ENCODE measurements around the gene CADM2.

The CADM2 gene

GRCh38 chr3:85867072-85867471 is 908.3 kb downstream of the CADM2 start:
- H3K27ac Mint-ChIP-seq: no peak overlapping the region
- ATAC-seq (replicated peaks) (no peak), DNase-seq (no peak)
- no peaks in the 10 kb centered on the region for H3K36me3 Mint-ChIP-seq
- H3K27me3 Mint-ChIP-seq: no peaks in the 10 kb centered on the region
- H3K4me1 Mint-ChIP-seq: no peaks in the 10 kb centered on the region
- peaks cover 0 to 7% of the 10 kb centered on the region in 2 donors for H3K9me3 Mint-ChIP-seq
- H3K4me3 Mint-ChIP-seq: no peak overlapping the region

GRCh38 chr3:85875589-85875988 is 916.8 kb downstream of the CADM2 start:
- Mint-ChIP-seq H3K27ac (no peak overlapping the region), H3K36me3 (no peaks in the 10 kb centered on the region), H3K4me3 (no peak overlapping the region), H3K4me1 (no peaks in the 10 kb centered on the region), H3K9me3 (peaks cover 0 to 2% of the 10 kb centered on the region in 2 donors), H3K27me3 (no peaks in the 10 kb centered on the region)
- DNase-seq (no peak), ATAC-seq (replicated peaks) (no peak)

GRCh38 chr3:85877631-85878030 is 918.8 kb downstream of the CADM2 start:
- no peak for ATAC-seq (replicated peaks)
- Mint-ChIP-seq H3K4me1 (no peaks in the 10 kb centered on the region), H3K27ac (no peak overlapping the region), H3K9me3 (peaks cover 0 to 4% of the 10 kb centered on the region in 2 donors), H3K4me3 (no peak overlapping the region), H3K36me3 (no peaks in the 10 kb centered on the region), H3K27me3 (no peaks in the 10 kb centered on the region)
- DNase-seq: no peak

GRCh38 chr3:85881833-85882393 is 923.1 kb downstream of the CADM2 start:
- Mint-ChIP-seq H3K4me3 (no peak overlapping the region), H3K27ac (no peak overlapping the region)

GRCh38 chr3:85890043-85890555 is 931.3 kb downstream of the CADM2 start:
- no peaks in the 10 kb centered on the region for H3K4me1 Mint-ChIP-seq
- no peak for DNase-seq
- no peak overlapping the region for H3K27ac Mint-ChIP-seq
- peaks cover 3 to 5% of the 10 kb centered on the region in 2 donors for H3K9me3 Mint-ChIP-seq
- H3K36me3 Mint-ChIP-seq: no peaks in the 10 kb centered on the region
- H3K4me3 Mint-ChIP-seq: no peak overlapping the region
- ATAC-seq (replicated peaks): no peak
- no peaks in the 10 kb centered on the region for H3K27me3 Mint-ChIP-seq

More at GRCh38 chr3:85881833-85882393, 923.1 kb downstream of the CADM2 start:
- H3K4me1 Mint-ChIP-seq: no peaks in the 10 kb centered on the region
- no peaks in the 10 kb centered on the region for H3K36me3 Mint-ChIP-seq
- DNase-seq (no peak), ATAC-seq (replicated peaks) (no peak)
- peaks cover 0 to 4% of the 10 kb centered on the region in 2 donors for H3K9me3 Mint-ChIP-seq
- no peaks in the 10 kb centered on the region for H3K27me3 Mint-ChIP-seq

GRCh38 chr3:85903434-85903833 is 944.6 kb downstream of the CADM2 start:
- ATAC-seq (replicated peaks): no peak
- no peaks in the 10 kb centered on the region for H3K27me3 Mint-ChIP-seq

GRCh38 chr3:85912980-85913379 is 954.2 kb downstream of the CADM2 start:
- H3K4me3 Mint-ChIP-seq: no peak overlapping the region
- no peaks in the 10 kb centered on the region for H3K27me3 Mint-ChIP-seq
- H3K4me1 Mint-ChIP-seq: no peaks in the 10 kb centered on the region
- ATAC-seq (replicated peaks) (no peak), DNase-seq (no peak)
- no peaks in the 10 kb centered on the region for H3K36me3 Mint-ChIP-seq
- no peak overlapping the region for H3K27ac Mint-ChIP-seq
- peaks cover 5% of the 10 kb centered on the region in 2 donors for H3K9me3 Mint-ChIP-seq

More at GRCh38 chr3:85903434-85903833, 944.6 kb downstream of the CADM2 start:
- DNase-seq: no peak
- Mint-ChIP-seq H3K4me1 (no peaks in the 10 kb centered on the region), H3K27ac (no peak overlapping the region), H3K4me3 (no peak overlapping the region), H3K36me3 (no peaks in the 10 kb centered on the region), H3K9me3 (peaks cover 0 to 4% of the 10 kb centered on the region in 2 donors)

GRCh38 chr3:85922374-85922773 is 963.6 kb downstream of the CADM2 start:
- H3K9me3 Mint-ChIP-seq: peaks cover 5% of the 10 kb centered on the region in 2 donors
- H3K27ac Mint-ChIP-seq: no peak overlapping the region
- no peak overlapping the region for H3K4me3 Mint-ChIP-seq
- DNase-seq: no peak
- H3K27me3 Mint-ChIP-seq: no peaks in the 10 kb centered on the region
- no peaks in the 10 kb centered on the region for H3K36me3 Mint-ChIP-seq
- no peaks in the 10 kb centered on the region for H3K4me1 Mint-ChIP-seq
- ATAC-seq (replicated peaks): no peak

GRCh38 chr3:85930718-85931117 is 971.9 kb downstream of the CADM2 start:
- H3K9me3 Mint-ChIP-seq: peaks cover 2 to 4% of the 10 kb centered on the region in 2 donors
- no peaks in the 10 kb centered on the region for H3K4me1 Mint-ChIP-seq
- H3K27me3 Mint-ChIP-seq: no peaks in the 10 kb centered on the region
- ATAC-seq (replicated peaks) (no peak), DNase-seq (no peak)
- no peak overlapping the region for H3K4me3 Mint-ChIP-seq
- H3K27ac Mint-ChIP-seq: no peak overlapping the region
- H3K36me3 Mint-ChIP-seq: no peaks in the 10 kb centered on the region

GRCh38 chr3:85933326-85933725 is 974.5 kb downstream of the CADM2 start:
- Mint-ChIP-seq H3K27me3 (no peaks in the 10 kb centered on the region), H3K9me3 (peaks cover 2 to 4% of the 10 kb centered on the region in 2 donors), H3K4me1 (no peaks in the 10 kb centered on the region), H3K27ac (no peak overlapping the region), H3K4me3 (no peak overlapping the region), H3K36me3 (no peaks in the 10 kb centered on the region)
- no peak for DNase-seq
- no peak for ATAC-seq (replicated peaks)

GRCh38 chr3:85935171-85935570 is 976.4 kb downstream of the CADM2 start:
- peaks cover 2 to 4% of the 10 kb centered on the region in 2 donors for H3K9me3 Mint-ChIP-seq
- no peak for ATAC-seq (replicated peaks)
- H3K36me3 Mint-ChIP-seq: no peaks in the 10 kb centered on the region
- no peak overlapping the region for H3K4me3 Mint-ChIP-seq
- no peaks in the 10 kb centered on the region for H3K4me1 Mint-ChIP-seq
- no peak overlapping the region for H3K27ac Mint-ChIP-seq
- no peak for DNase-seq
- no peaks in the 10 kb centered on the region for H3K27me3 Mint-ChIP-seq

- H3K4me1 Mint-ChIP-seq: no peaks in the 10 kb centered on the region
- peaks cover 0 to 2% of the 10 kb centered on the region in 2 donors for H3K9me3 Mint-ChIP-seq
- H3K4me3 Mint-ChIP-seq: no peak overlapping the region
- ATAC-seq (replicated peaks) (no peak), DNase-seq (no peak)
- H3K27me3 Mint-ChIP-seq: no peaks in the 10 kb centered on the region
- no peak overlapping the region for H3K27ac Mint-ChIP-seq
- H3K36me3 Mint-ChIP-seq: no peaks in the 10 kb centered on the region
Observed at GRCh38 chr3:85939074-85939482, 980.3 kb downstream of the CADM2 start.

GRCh38 chr3:85950435-85950834 is 991.6 kb downstream of the CADM2 start:
- Mint-ChIP-seq H3K36me3 (no peaks in the 10 kb centered on the region), H3K27me3 (no peaks in the 10 kb centered on the region), H3K27ac (no peak overlapping the region), H3K4me3 (no peak overlapping the region), H3K9me3 (peaks cover 0 to 2% of the 10 kb centered on the region in 2 donors), H3K4me1 (no peaks in the 10 kb centered on the region)
- DNase-seq (no peak), ATAC-seq (replicated peaks) (no peak)

GRCh38 chr3:85960793-85961192 is 1002.0 kb downstream of the CADM2 start:
- ATAC-seq (replicated peaks): no peak
- H3K27me3 Mint-ChIP-seq: no peaks in the 10 kb centered on the region
- H3K4me3 Mint-ChIP-seq: no peak overlapping the region
- no peaks in the 10 kb centered on the region for H3K4me1 Mint-ChIP-seq
- no peak overlapping the region for H3K27ac Mint-ChIP-seq
- DNase-seq: no peak
- peaks cover 0 to 5% of the 10 kb centered on the region in 2 donors for H3K9me3 Mint-ChIP-seq
- no peaks in the 10 kb centered on the region for H3K36me3 Mint-ChIP-seq

GRCh38 chr3:85977615-85978338 is 1019.0 kb downstream of the CADM2 start:
- Mint-ChIP-seq H3K4me3 (no peak overlapping the region), H3K27ac (no peak overlapping the region)

More at GRCh38 chr3:85977615-85978338, 1019.0 kb downstream of the CADM2 start:
- Mint-ChIP-seq H3K4me1 (no peaks in the 10 kb centered on the region), H3K9me3 (peaks cover 1 to 4% of the 10 kb centered on the region in 2 donors), H3K27me3 (no peaks in the 10 kb centered on the region), H3K36me3 (no peaks in the 10 kb centered on the region)
- no peak for DNase-seq
- ATAC-seq (replicated peaks): no peak
